B cell (primary cell): ENCODE results near the gene FANCI. TPM values are rescaled to one million over a fixed set of nuclear protein-coding genes. Genes with fewer than 3 reads are reported as not detected.

ENCODE experiments used
- ATAC-seq: fragments of 200-7000 bp; cut with Tn5 transposase; one replicate; pipeline ENCODE4 v1.10.0; 2021; ENCODE audit warnings: low read depth, mild to moderate bottlenecking, moderate number of reproducible peaks, moderate library complexity
- CTCF ChIA-PET: fragments of 350-600 bp; sonication (Branson Sonifier 250); formaldehyde crosslinking; loops from one replicate; lab custom pipeline; 2021; ENCODE audit warnings: antibody characterized with exemption, inconsistent platforms; lab: Charles Lee
- POLR2A ChIA-PET: fragments of 350-600 bp; sonication (Branson Sonifier 250); formaldehyde crosslinking; loops from one replicate; lab custom pipeline; 2021; ENCODE audit warnings: antibody characterized with exemption; lab: Charles Lee
- DNase-seq: peaks from one replicate; pipeline ENCODE4 v3.0.0; 2013
- H2AFZ ChIP-seq: 2 replicates; pipeline ENCODE4 v1.6.1; 2012; ENCODE audit warnings: mild to moderate bottlenecking, low read depth, low read length; ENCODE audit not compliant: insufficient read depth, poor library complexity, severe bottlenecking
- H3K27ac ChIP-seq, 2 donors: 1 replicate in 1 of 2; 2 replicates in 1 of 2; pipeline ENCODE4 v1.5.1; 2012 to 2013; ENCODE audit warnings: low read length in 2 of 2, mild to moderate bottlenecking in 2 of 2, moderate library complexity in 1 of 2
- H3K27me3 ChIP-seq, 4 experiments: fragments of 200-600 bp in 1 of 4; sonication (generic) in 1 of 4; replicated peaks in 1 of 4; 1 replicate in 2 of 4; 2 replicates in 2 of 4; pipeline versions ENCODE4 v1.6.1 to v1.7.0; 2013 to 2016; ENCODE audit warnings: low read length in 3 of 4, mild to moderate bottlenecking in 2 of 4, mixed read lengths in 1 of 4, moderate library complexity in 1 of 4; ENCODE audit not compliant: insufficient read depth in 4 of 4, control insufficient read depth in 3 of 4; ENCODE audit errors: control extremely low read depth in 1 of 4
- H3K36me3 ChIP-seq, 2 experiments: replicated peaks in 1 of 2; 1 replicate in 1 of 2; 2 replicates in 1 of 2; pipeline versions ENCODE4 v1.6.1 to v1.7.1; 2013; ENCODE audit warnings: low read length in 1 of 2; ENCODE audit not compliant: insufficient read depth in 2 of 2, control insufficient read depth in 1 of 2; ENCODE audit errors: control extremely low read depth in 1 of 2, extremely low read depth in 1 of 2
- H3K4me1 ChIP-seq, 2 donors: fragments of 200-600 bp in 1 of 2; sonication (generic) in 1 of 2; 1 replicate in 1 of 2; 2 replicates in 1 of 2; pipeline versions ENCODE4 v1.5.1 to v1.6.1; 2013 to 2017; ENCODE audit warnings: low read length in 2 of 2; ENCODE audit not compliant: control insufficient read depth in 2 of 2, insufficient read depth in 2 of 2
- H3K4me2 ChIP-seq: replicated peaks from 2 replicates; pipeline ENCODE3; 2012; ENCODE audit warnings: mild to moderate bottlenecking, low read depth, low read length; ENCODE audit not compliant: poor library complexity, severe bottlenecking
- H3K4me3 ChIP-seq, 5 experiments: fragments of 200-600 bp in 1 of 5; sonication (generic) in 1 of 5; 1 replicate in 3 of 5; 2 replicates in 2 of 5; pipeline versions ENCODE4 v1.5.1 to v1.7.0; 2011 to 2016; ENCODE audit warnings: low read length in 4 of 5, mild to moderate bottlenecking in 4 of 5, low read depth in 2 of 5, control low read depth in 1 of 5, moderate library complexity in 1 of 5; ENCODE audit not compliant: insufficient read depth in 1 of 5; ENCODE audit errors: control extremely low read depth in 1 of 5, extremely low read depth in 1 of 5
- H3K79me2 ChIP-seq: fragments of 200-600 bp; sonication (generic); one replicate; pipeline ENCODE4 v1.6.0; 2016; ENCODE audit warnings: low read length; ENCODE audit not compliant: control insufficient read depth, insufficient read depth
- H3K9ac ChIP-seq: fragments of 200-600 bp; sonication (generic); 2 replicates; pipeline ENCODE4 v1.6.1; 2017; ENCODE audit warnings: mild to moderate bottlenecking, low read length, moderate library complexity
- H3K9me3 ChIP-seq, 3 donors: one replicate each; pipeline versions ENCODE4 v1.6.1 to v1.7.1; 2013; ENCODE audit warnings: low read length in 2 of 3; ENCODE audit not compliant: control insufficient read depth in 2 of 3, insufficient read depth in 1 of 3; ENCODE audit errors: control extremely low read depth in 1 of 3
- H4K20me1 ChIP-seq: 2 replicates; pipeline ENCODE4 v1.6.0; 2012; ENCODE audit warnings: mild to moderate bottlenecking, low read length; ENCODE audit not compliant: insufficient read depth, control insufficient read depth, poor library complexity, severe bottlenecking
- H3K27ac Mint-ChIP-seq: one replicate; pipeline ENCODE4 v1.8.0; 2021; ENCODE audit warnings: mixed read lengths
- H3K27me3 Mint-ChIP-seq: one replicate; pipeline ENCODE4 v1.8.0; 2021; ENCODE audit warnings: mixed read lengths
- H3K4me1 Mint-ChIP-seq: one replicate; pipeline ENCODE4 v1.8.0; 2021; ENCODE audit warnings: mixed read lengths
- H3K4me3 Mint-ChIP-seq: one replicate; pipeline ENCODE4 v1.8.0; 2021; ENCODE audit warnings: mixed read lengths
- H3K9me3 Mint-ChIP-seq: one replicate; pipeline ENCODE4 v1.8.0; 2022; ENCODE audit warnings: mixed read lengths; ENCODE audit not compliant: insufficient read depth
- CTCF ChIP-seq: fragments of 200-600 bp; IDR thresholded peaks from one replicate; pipeline ENCODE4 v1.8.0; 2022; ENCODE audit warnings: antibody characterized with exemption, mild to moderate bottlenecking
- EZH2 ChIP-seq: IDR thresholded peaks from 2 replicates; pipeline ENCODE4 v1.6.1; 2012; ENCODE audit warnings: borderline replicate concordance, low read depth, mild to moderate bottlenecking, moderate library complexity, low read length; ENCODE audit not compliant: insufficient read depth, poor library complexity, severe bottlenecking
- WGBS: methylation state at CpG from one replicate; pipeline ENCODE4 v1.1.5; 2013; ENCODE audit warnings: missing lambda C conversion rate; ENCODE audit not compliant: insufficient coverage; 5-methylcytosine and 5-hydroxymethylcytosine counted together
- intact Hi-C: fragments of 100-400 bp; cut with micrococcal nuclease; formaldehyde crosslinking; loops from one replicate; pipeline ENCODE4 v1.10.0; 2022
- polyA plus RNA-seq: library from polyadenylated mRNA; depleted of rRNA; stranded (reverse); fragments of >200 nt; gene quantifications from 2 replicates; pipeline ENCODE4 v1.2.3, GENCODE V29; 2012
- total RNA-seq, 2 donors: library from RNA; stranded (reverse); fragments of 120-200 nt in 1 of 2; gene quantifications; 1 replicate in 1 of 2; 2 replicates in 1 of 2; pipeline versions ENCODE4 v1.2.3 to v1.2.4, GENCODE V29; 2013 to 2022

Gene FANCI
- total and polyA plus RNA-seq, 2 donors (not counting 1 experiment from before 2014, with no cell fraction given): 2.7 to 14.2 TPM

GRCh38 chr15:89308236-89308635 is 64.5 kb downstream of the FANCI start:
- Mint-ChIP-seq H3K9me3 (no peaks in the 10 kb centered on the region), H3K27me3 (no peaks in the 10 kb centered on the region), H3K4me3 (no peak overlapping the region), H3K27ac (no peak overlapping the region), H3K4me1 (peaks cover 5% of the 10 kb centered on the region)
- Histone ChIP-seq H3K27ac (no peak overlapping the region), H3K79me2 (no peaks in the 10 kb centered on the region), H2AFZ (no peak overlapping the region), H3K9ac (no peak overlapping the region), H3K36me3 (peaks cover 6% of the 10 kb centered on the region in 2 experiments), H3K4me1 (no peaks in the 10 kb centered on the region), H3K9me3 (no peaks in the 10 kb centered on the region), H3K27me3 (no peaks in the 10 kb centered on the region), H3K4me2 (no peak overlapping the region), H4K20me1 (no peaks in the 10 kb centered on the region), H3K4me3 (no peak overlapping the region)
- ATAC-seq: no peak
- TF ChIP-seq EZH2: no peak
- TF ChIP-seq CTCF: no peak
- intact Hi-C loops: no loop called here
- DNase-seq: no peak
- ChIA-PET CTCF (no interaction called here), POLR2A (no interaction called here)
- 100% methylated on average over 1 of the region's 3 CpGs for WGBS

- H3K4me3 Mint-ChIP-seq: no peak overlapping the region
- TF ChIP-seq CTCF: no peak
- TF ChIP-seq EZH2: no peak
- Histone ChIP-seq H3K4me3 (no peak overlapping the region), H3K4me1 (no peaks in the 10 kb centered on the region), H2AFZ (no peak overlapping the region), H3K79me2 (no peaks in the 10 kb centered on the region), H3K9ac (no peak overlapping the region), H3K36me3 (peaks cover 5 to 9% of the 10 kb centered on the region in 2 experiments), H3K27me3 (no peaks in the 10 kb centered on the region), H3K9me3 (no peaks in the 10 kb centered on the region), H3K27ac (no peak overlapping the region), H3K4me2 (no peak overlapping the region), H4K20me1 (no peaks in the 10 kb centered on the region)
- ATAC-seq: no peak
- CTCF ChIA-PET: no interaction called here
- DNase-seq: no peak
- H3K27me3 Mint-ChIP-seq: no peaks in the 10 kb centered on the region
- peaks cover 5% of the 10 kb centered on the region for H3K4me1 Mint-ChIP-seq
- intact Hi-C loops: no loop called here
- no peaks in the 10 kb centered on the region for H3K9me3 Mint-ChIP-seq
- peak overlapping the region; percentile 6 for H3K27ac Mint-ChIP-seq
- POLR2A ChIA-PET: no interaction called here
- WGBS: no CpG with 5 or more reads among the region's 2 CpGs
Observed at GRCh38 chr15:89309993-89310392, 66.2 kb downstream of the FANCI start.
